HepG2 (cell line): Measurements from ENCODE around the gene LTK. TPM values are rescaled to one million over a fixed set of nuclear protein-coding genes. Genes with fewer than 3 reads are reported as not detected.

Experiments used
- ASH2L ChIP-seq: fragments of 300-600, 200-600 bp; sonication (generic); IDR thresholded peaks from 2 replicates; pipeline ENCODE4 v1.7.0; 2017; ENCODE audit warnings: low read depth, mild to moderate bottlenecking, moderate library complexity, mixed read lengths, low read length; ENCODE audit not compliant: insufficient read length
- EEA1 ChIP-seq: sonication (generic); formaldehyde crosslinking; IDR thresholded peaks from 2 replicates; pipeline ENCODE4 v1.5.1; 2020; ENCODE audit warnings: mild to moderate bottlenecking, missing genetic modification reagents, borderline replicate concordance
- ELF4 ChIP-seq: sonication (generic); formaldehyde crosslinking; IDR thresholded peaks from 2 replicates; pipeline ENCODE4 v1.5.0; 2020; ENCODE audit warnings: missing genetic modification reagents, mild to moderate bottlenecking, moderate library complexity, borderline replicate concordance
- HNRNPL ChIP-seq: fragments of 200-400 bp; formaldehyde crosslinking; IDR thresholded peaks from 2 replicates; pipeline ENCODE4 v1.6.1; 2017; ENCODE audit warnings: mild to moderate bottlenecking, low read depth, low read length
- KLF15 ChIP-seq: sonication (generic); formaldehyde crosslinking; IDR thresholded peaks from 2 replicates; pipeline ENCODE4 v1.8.1; 2023; ENCODE audit warnings: borderline replicate concordance, mild to moderate bottlenecking, inconsistent platforms, missing genetic modification reagents, mixed read lengths
- KLF9 ChIP-seq: IDR thresholded peaks from 2 replicates; pipeline ENCODE4 v1.6.1; 2016; ENCODE audit warnings: low read depth
- MIXL1 ChIP-seq: IDR thresholded peaks from 2 replicates; pipeline ENCODE4 v1.6.1; 2016
- NBN ChIP-seq: fragments of 450-650 bp; conservative IDR thresholded peaks from 2 replicates; pipeline ENCODE4 v1.6.1; 2017
- NCOA2 ChIP-seq: sonication (generic); formaldehyde crosslinking; IDR thresholded peaks from 2 replicates; pipeline ENCODE4 v1.8.0; 2022; ENCODE audit warnings: inconsistent platforms
- NCOR1 ChIP-seq: fragments of 200-600 bp; sonication (generic); IDR thresholded peaks from 2 replicates; pipeline ENCODE4 v1.7.0; 2017; ENCODE audit warnings: antibody characterized with exemption, low read length, borderline replicate concordance
- RXRB ChIP-seq: IDR thresholded peaks from 2 replicates; pipeline ENCODE4 v1.6.1; 2016; ENCODE audit warnings: borderline replicate concordance, missing genetic modification reagents, missing compliant biosample characterization
- SOX6 ChIP-seq, 2 experiments: fragments of 450-650 bp in 1 of 2; sonication (generic) in 1 of 2; formaldehyde crosslinking in 1 of 2; IDR thresholded peaks; 2 replicates each; pipeline versions ENCODE4 v1.4.0 to v1.6.1; 2017 to 2020; ENCODE audit warnings: antibody characterized with exemption in 1 of 2, mild to moderate bottlenecking in 1 of 2, missing genetic modification reagents in 1 of 2
- ZC3H13 ChIP-seq: sonication (generic); formaldehyde crosslinking; IDR thresholded peaks from 2 replicates; pipeline ENCODE4 v1.8.1; 2023; ENCODE audit warnings: mild to moderate bottlenecking, missing genetic modification reagents, moderate library complexity
- ZNF17 ChIP-seq: sonication (generic); formaldehyde crosslinking; IDR thresholded peaks from 2 replicates; pipeline ENCODE4 v1.5.0; 2020; ENCODE audit warnings: mild to moderate bottlenecking, missing genetic modification reagents
- ZNF446 ChIP-seq: sonication (generic); formaldehyde crosslinking; IDR thresholded peaks from 2 replicates; pipeline ENCODE4 v1.5.0; 2020; ENCODE audit warnings: mild to moderate bottlenecking, missing genetic modification reagents
- ZNF775 ChIP-seq: sonication (generic); formaldehyde crosslinking; IDR thresholded peaks from 2 replicates; pipeline ENCODE4 v1.4.0; 2020; ENCODE audit warnings: missing genetic modification reagents, mild to moderate bottlenecking, moderate library complexity, borderline replicate concordance
- ZNF891 ChIP-seq: sonication (generic); formaldehyde crosslinking; IDR thresholded peaks from 2 replicates; pipeline ENCODE4 v1.5.0; 2020; ENCODE audit warnings: mild to moderate bottlenecking, missing genetic modification reagents
- polyA plus RNA-seq, 8 experiments: library from polyadenylated mRNA; depleted of rRNA in 3 of 8; stranded (reverse) in 7 of 8; unstranded in 1 of 8; fragments of >200 nt; fragmentation: Illumina TruSeq in 4 of 8; extraction: Trizol in 4 of 8; gene quantifications; 2 replicates each; pipeline versions ENCODE4 v1.2.1 to v1.2.3, GENCODE V29; 2011 to 2016; ENCODE audit warnings: low read depth in 4 of 8, missing spikeins in 1 of 8, mixed read lengths in 1 of 8; ENCODE audit not compliant: insufficient read depth in 1 of 8
- total RNA-seq, 5 experiments: library from RNA; depleted of rRNA; stranded (reverse); fragments of >200 nt; fragmentation: Illumina TruSeq; extraction: Trizol; gene quantifications; 2 replicates each; pipeline ENCODE4 v1.2.3, GENCODE V29; 2016; ENCODE audit warnings: low read depth in 1 of 5
- TF ChIP-seq, protein P1 (sequence below): sonication (generic); formaldehyde crosslinking; IDR thresholded peaks from 2 replicates; pipeline ENCODE4 v1.4.0; 2020; ENCODE audit warnings: missing genetic modification reagents, borderline replicate concordance
- TF ChIP-seq, protein P2 (sequence below): sonication (generic); formaldehyde crosslinking; IDR thresholded peaks from 2 replicates; pipeline ENCODE4 v1.4.0; 2020; ENCODE audit warnings: missing genetic modification reagents
- TF ChIP-seq, protein P3 (sequence below): IDR thresholded peaks from 2 replicates; pipeline ENCODE4 v1.6.1; 2018; ENCODE audit warnings: missing genetic modification reagents
- TF ChIP-seq, protein P4 (sequence below): sonication (generic); formaldehyde crosslinking; IDR thresholded peaks from 2 replicates; pipeline ENCODE4 v1.5.1; 2020; ENCODE audit warnings: mild to moderate bottlenecking, moderate library complexity, missing genetic modification reagents

The LTK gene
- total and polyA plus RNA-seq, 2 of the 13 experiments (the other 11 are each of a cell fraction or from before 2014, with no cell fraction given), result 0.01 TPM; not detected in 1

DNA sequence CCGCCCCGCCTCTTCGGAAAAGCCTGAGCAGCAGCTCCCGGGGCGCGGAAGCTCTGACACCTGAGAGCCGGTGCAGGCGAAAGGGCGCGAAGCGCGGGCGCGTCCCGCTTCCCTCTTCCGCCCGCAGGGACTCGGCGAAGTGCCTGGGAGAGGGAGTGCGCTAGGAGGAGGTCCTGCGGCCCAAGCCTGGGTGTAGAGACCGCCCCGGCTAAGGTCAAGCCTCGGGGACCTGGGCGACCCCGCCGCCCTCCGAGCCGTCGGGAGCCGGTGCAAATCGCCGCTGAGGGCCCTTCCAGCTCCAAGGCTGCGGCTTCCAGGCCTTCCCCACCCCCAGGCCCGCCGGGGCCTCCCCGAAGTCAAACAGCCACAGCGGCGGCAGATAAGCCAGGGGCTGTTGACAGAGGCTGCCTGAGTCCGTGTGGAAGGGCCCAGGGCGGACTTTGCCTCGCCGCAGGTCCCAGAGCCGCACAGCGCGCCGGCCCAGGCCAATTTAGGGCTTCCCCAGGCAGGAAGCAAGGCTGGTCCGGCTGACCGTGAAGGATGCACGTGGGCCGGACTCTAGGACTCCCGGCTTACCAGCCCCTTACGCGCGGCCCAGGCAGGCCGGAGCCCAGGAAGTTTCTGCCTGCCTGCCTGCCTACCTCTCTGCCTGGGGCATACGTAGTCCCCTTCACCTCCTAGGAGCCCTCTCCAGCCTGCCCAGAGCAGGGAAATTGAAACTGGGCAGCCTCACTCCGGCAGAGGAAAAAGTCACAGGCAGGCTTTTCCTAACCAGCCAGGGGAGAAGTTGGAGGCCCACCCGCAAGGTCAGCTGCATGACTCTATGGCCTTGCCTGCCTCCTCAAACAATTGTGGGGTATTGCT is 17.7 kb downstream of the LTK start (continued):
- TF ChIP-seq, protein P1, sequence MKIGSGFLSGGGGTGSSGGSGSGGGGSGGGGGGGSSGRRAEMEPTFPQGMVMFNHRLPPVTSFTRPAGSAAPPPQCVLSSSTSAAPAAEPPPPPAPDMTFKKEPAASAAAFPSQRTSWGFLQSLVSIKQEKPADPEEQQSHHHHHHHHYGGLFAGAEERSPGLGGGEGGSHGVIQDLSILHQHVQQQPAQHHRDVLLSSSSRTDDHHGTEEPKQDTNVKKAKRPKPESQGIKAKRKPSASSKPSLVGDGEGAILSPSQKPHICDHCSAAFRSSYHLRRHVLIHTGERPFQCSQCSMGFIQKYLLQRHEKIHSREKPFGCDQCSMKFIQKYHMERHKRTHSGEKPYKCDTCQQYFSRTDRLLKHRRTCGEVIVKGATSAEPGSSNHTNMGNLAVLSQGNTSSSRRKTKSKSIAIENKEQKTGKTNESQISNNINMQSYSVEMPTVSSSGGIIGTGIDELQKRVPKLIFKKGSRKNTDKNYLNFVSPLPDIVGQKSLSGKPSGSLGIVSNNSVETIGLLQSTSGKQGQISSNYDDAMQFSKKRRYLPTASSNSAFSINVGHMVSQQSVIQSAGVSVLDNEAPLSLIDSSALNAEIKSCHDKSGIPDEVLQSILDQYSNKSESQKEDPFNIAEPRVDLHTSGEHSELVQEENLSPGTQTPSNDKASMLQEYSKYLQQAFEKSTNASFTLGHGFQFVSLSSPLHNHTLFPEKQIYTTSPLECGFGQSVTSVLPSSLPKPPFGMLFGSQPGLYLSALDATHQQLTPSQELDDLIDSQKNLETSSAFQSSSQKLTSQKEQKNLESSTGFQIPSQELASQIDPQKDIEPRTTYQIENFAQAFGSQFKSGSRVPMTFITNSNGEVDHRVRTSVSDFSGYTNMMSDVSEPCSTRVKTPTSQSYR, result peak; percentile 83
- TF ChIP-seq EEA1 (0 out of 2 replicates have a peak, but pooled peaks have one; percentile 22), ZNF775 (CRISPR knock-in tag) (no peak; the same call in 1 of the 2 replicates), ASH2L (peak; percentile 61), SOX6 (IDR thresholded peaks at IDR 0.05) (no peak), SOX6 (CRISPR knock-in tag; IDR thresholded peaks at IDR 0.05) (peak; percentile 73), KLF9 (no peak), KLF15 (CRISPR knock-in tag) (no peak; the same call in 1 of the 2 replicates), ZC3H13 (CRISPR knock-in tag) (peak; percentile 66; the same call in 1 of the 2 replicates), ZNF17 (CRISPR knock-in tag) (peak; percentile 79; the same call in 1 of the 2 replicates), NCOA2 (peak; percentile 46; the same call in 1 of the 2 replicates), ZNF446 (CRISPR knock-in tag) (no peak), ELF4 (CRISPR knock-in tag) (0 out of 2 replicates have a peak, but pooled peaks have one; percentile 42), MIXL1 (CRISPR knock-in tag) (no peak), HNRNPL (peak; percentile 50; the same call in 1 of the 2 replicates), NBN (no peak), NCOR1 (no peak), RXRB (CRISPR knock-in tag) (peak; percentile 62; the same call in 1 of the 2 replicates), ZNF891 (CRISPR knock-in tag) (peak; percentile 96; the same call in 1 of the 2 replicates)
- TF ChIP-seq, protein P2, sequence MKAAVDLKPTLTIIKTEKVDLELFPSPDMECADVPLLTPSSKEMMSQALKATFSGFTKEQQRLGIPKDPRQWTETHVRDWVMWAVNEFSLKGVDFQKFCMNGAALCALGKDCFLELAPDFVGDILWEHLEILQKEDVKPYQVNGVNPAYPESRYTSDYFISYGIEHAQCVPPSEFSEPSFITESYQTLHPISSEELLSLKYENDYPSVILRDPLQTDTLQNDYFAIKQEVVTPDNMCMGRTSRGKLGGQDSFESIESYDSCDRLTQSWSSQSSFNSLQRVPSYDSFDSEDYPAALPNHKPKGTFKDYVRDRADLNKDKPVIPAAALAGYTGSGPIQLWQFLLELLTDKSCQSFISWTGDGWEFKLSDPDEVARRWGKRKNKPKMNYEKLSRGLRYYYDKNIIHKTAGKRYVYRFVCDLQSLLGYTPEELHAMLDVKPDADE (CRISPR knock-in tag), result 0 out of 2 replicates have a peak, but pooled peaks have one; percentile 36
- TF ChIP-seq, protein P3, sequence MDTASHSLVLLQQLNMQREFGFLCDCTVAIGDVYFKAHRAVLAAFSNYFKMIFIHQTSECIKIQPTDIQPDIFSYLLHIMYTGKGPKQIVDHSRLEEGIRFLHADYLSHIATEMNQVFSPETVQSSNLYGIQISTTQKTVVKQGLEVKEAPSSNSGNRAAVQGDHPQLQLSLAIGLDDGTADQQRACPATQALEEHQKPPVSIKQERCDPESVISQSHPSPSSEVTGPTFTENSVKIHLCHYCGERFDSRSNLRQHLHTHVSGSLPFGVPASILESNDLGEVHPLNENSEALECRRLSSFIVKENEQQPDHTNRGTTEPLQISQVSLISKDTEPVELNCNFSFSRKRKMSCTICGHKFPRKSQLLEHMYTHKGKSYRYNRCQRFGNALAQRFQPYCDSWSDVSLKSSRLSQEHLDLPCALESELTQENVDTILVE, result peak; percentile 74; the same call in 1 of the 2 replicates
- TF ChIP-seq, protein P4, sequence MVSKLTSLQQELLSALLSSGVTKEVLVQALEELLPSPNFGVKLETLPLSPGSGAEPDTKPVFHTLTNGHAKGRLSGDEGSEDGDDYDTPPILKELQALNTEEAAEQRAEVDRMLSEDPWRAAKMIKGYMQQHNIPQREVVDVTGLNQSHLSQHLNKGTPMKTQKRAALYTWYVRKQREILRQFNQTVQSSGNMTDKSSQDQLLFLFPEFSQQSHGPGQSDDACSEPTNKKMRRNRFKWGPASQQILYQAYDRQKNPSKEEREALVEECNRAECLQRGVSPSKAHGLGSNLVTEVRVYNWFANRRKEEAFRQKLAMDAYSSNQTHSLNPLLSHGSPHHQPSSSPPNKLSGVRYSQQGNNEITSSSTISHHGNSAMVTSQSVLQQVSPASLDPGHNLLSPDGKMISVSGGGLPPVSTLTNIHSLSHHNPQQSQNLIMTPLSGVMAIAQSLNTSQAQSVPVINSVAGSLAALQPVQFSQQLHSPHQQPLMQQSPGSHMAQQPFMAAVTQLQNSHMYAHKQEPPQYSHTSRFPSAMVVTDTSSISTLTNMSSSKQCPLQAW, result peak; percentile 59
